A673 (cell line): ENCODE data around the gene MGAT5.

Source experiments
- EZH2 ChIP-seq: fragments of 200-600 bp; sonication (generic); IDR thresholded peaks from 2 replicates; pipeline ENCODE4 v1.6.1; 2017; ENCODE audit warnings: borderline replicate concordance, low read depth, mild to moderate bottlenecking, mixed read lengths, antibody characterized with exemption, low read length; ENCODE audit not compliant: poor library complexity, severe bottlenecking
- TF ChIP-seq, protein P1 (sequence below): fragments of 300-800, 200-600 bp; sonication (generic); conservative IDR thresholded peaks from 2 replicates; pipeline ENCODE4 v1.5.1; 2017; ENCODE audit warnings: low read depth, mild to moderate bottlenecking, antibody characterized with exemption, low read length, moderate library complexity, mixed read lengths

DNA sequence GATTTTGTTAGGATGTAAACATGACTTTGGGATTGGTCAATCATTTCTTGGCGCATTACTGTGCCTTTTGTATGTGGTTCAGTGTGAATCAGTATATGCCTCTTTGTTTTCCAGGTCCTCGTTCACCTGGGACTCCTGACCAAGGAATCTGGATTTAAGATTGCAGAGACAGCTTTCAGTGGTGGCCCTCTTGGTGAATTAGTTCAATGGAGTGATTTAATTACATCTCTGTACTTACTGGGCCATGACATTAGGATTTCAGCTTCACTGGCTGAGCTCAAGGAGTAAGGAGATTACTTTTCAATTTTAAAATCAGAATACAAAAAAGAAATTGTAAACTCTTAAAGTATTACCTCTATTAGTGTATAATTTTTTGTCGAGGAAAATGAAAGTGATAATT, 87.6 kb downstream of the MGAT5 start:
- TF ChIP-seq, protein P1, sequence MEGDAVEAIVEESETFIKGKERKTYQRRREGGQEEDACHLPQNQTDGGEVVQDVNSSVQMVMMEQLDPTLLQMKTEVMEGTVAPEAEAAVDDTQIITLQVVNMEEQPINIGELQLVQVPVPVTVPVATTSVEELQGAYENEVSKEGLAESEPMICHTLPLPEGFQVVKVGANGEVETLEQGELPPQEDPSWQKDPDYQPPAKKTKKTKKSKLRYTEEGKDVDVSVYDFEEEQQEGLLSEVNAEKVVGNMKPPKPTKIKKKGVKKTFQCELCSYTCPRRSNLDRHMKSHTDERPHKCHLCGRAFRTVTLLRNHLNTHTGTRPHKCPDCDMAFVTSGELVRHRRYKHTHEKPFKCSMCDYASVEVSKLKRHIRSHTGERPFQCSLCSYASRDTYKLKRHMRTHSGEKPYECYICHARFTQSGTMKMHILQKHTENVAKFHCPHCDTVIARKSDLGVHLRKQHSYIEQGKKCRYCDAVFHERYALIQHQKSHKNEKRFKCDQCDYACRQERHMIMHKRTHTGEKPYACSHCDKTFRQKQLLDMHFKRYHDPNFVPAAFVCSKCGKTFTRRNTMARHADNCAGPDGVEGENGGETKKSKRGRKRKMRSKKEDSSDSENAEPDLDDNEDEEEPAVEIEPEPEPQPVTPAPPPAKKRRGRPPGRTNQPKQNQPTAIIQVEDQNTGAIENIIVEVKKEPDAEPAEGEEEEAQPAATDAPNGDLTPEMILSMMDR = no peak
- TF ChIP-seq EZH2 = no peak
